PC-3 (cell line): ENCODE measurements around the gene CLEC16A.

ENCODE experiments used
- CTCF ChIP-seq: fragments of 300-600 bp; sonication (generic); conservative IDR thresholded peaks from 2 replicates; pipeline ENCODE4 v1.5.1; 2017; ENCODE audit warnings: antibody characterized with exemption, low read depth, mild to moderate bottlenecking, low read length
- EZH2 ChIP-seq: fragments of 300-600 bp; sonication (generic); IDR thresholded peaks from one replicate; pipeline ENCODE4 v1.6.1; 2017; ENCODE audit warnings: antibody characterized with exemption, mild to moderate bottlenecking, low read length; ENCODE audit not compliant: unreplicated experiment
- EZH2phosphoT487 ChIP-seq: fragments of 300-600 bp; sonication (generic); IDR thresholded peaks from 2 replicates; pipeline ENCODE4 v1.6.1; 2018; ENCODE audit warnings: mild to moderate bottlenecking, antibody characterized with exemption, low read length, borderline replicate concordance

GRCh38 chr16:11003141-11003540 lies 58.8 kb downstream of the CLEC16A start:
- no peak for TF ChIP-seq EZH2
- no peak for TF ChIP-seq CTCF
- TF ChIP-seq EZH2phosphoT487, result no peak
